ENCODE data around the gene SIPA1. TPM values are rescaled to one million over a fixed set of nuclear protein-coding genes. Genes with fewer than 3 reads are reported as not detected.

The SIPA1 gene
- total and polyA plus RNA-seq, 2 donors, result 51.9 to 153 TPM

DNA sequence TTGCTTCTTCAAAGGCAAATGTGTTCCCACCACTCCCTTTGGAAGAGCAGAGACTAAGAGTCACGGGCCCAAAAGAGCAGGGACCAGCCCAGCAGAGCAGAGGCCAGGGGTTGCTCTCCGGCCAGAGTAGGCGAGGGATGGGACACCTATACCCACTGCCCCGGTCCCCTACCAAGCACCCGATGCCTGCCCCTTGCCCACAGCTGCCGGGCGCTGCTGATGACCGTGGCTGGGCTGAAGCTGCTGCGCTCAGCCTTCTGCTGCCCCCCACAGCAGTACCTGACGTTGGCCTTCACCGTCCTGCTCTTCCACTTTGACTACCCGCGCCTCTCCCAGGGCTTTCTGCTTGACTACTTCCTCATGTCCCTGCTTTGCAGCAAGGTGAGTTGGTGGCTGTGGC lies 10.7 kb upstream of the SIPA1 start:
- Histone ChIP-seq H3K27ac (ENCODE audit: low read depth in 1 of 2, low read length in 1 of 2) (no peak overlapping the region), H3K9me3 (ENCODE audit: control insufficient read depth in 2 of 2, insufficient read depth in 1 of 2, low read length in 1 of 2) (no peaks in the 10 kb centered on the region), H3K36me3 (ENCODE audit: control insufficient read depth in 2 of 2, insufficient read depth in 2 of 2, low read length in 1 of 2) (peaks cover 94 to 98% of the 10 kb centered on the region in 2 donors), H3K4me3 (ENCODE audit: low read length in 2 of 2) (no peak overlapping the region), H3K4me1 (ENCODE audit: control insufficient read depth in 2 of 2, insufficient read depth in 2 of 2, low read length in 2 of 2) (no peaks in the 10 kb centered on the region), H3K27me3 (ENCODE audit: control insufficient read depth in 2 of 2, insufficient read depth in 1 of 2, low read length in 1 of 2) (no peaks in the 10 kb centered on the region)
- 99% methylated on average over 13 of the region's 13 CpGs for WGBS
- DNase-seq (ENCODE audit: low read depth in 6 of 9, low spot score in 9 of 9), result no peak

DNA sequence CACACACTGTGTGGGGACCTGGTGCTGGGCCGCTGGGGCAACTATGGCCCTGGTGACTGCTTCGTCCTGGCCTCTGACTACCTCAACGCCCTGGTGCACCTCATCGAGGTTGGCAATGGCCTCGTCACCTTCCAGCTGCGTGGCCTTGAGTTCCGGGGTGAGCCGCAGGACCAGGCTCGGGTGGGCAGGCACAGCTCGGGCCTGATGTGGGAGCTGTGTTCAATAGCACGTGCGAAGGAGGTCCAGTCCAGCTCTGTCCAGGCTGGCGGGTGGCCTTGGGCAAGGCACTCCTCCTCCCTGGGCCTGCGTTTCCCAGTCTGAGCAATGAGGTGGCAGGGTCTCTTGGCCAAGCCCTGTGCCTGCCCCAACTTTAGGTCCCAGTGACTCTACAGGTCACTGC lies 8.3 kb upstream of the SIPA1 start:
- 99% methylated on average over 14 of the region's 14 CpGs for whole genome bisulfite sequencing
- H3K4me3 ChIP-seq (ENCODE audit: low read length in 2 of 2), result no peak overlapping the region
- no peaks in the 10 kb centered on the region for H3K27me3 ChIP-seq (ENCODE audit: control insufficient read depth in 2 of 2, insufficient read depth in 1 of 2, low read length in 1 of 2)
- no peak overlapping the region for H3K27ac ChIP-seq (ENCODE audit: low read depth in 1 of 2, low read length in 1 of 2)
- DNase-seq (ENCODE audit: low read depth in 6 of 9, low spot score in 9 of 9), result no peak
- H3K9me3 ChIP-seq (ENCODE audit: control insufficient read depth in 2 of 2, insufficient read depth in 1 of 2, low read length in 1 of 2), result no peaks in the 10 kb centered on the region
- peaks cover 91 to 95% of the 10 kb centered on the region in 2 donors for H3K36me3 ChIP-seq (ENCODE audit: control insufficient read depth in 2 of 2, insufficient read depth in 2 of 2, low read length in 1 of 2)
- peaks cover 0 to 4% of the 10 kb centered on the region in 2 donors for H3K4me1 ChIP-seq (ENCODE audit: control insufficient read depth in 2 of 2, insufficient read depth in 2 of 2, low read length in 2 of 2)

DNA sequence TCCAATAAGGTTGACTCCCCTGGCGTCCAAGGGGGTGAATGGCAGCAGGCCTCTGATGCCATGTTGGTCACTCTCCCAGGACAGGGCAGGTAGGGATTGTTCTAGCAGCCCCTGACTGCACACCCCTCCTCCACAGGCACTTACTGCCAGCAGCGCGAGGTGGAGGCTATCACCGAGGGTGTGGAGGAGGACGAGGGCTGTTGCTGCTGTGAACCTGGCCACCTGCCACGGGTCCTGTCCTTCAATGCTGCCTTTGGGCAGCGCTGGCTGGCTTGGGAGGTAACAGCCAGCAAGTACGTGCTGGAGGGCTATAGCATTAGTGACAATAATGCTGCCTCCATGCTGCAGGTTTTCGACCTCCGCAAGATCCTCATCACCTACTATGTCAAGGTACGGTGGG lies 7.7 kb upstream of the SIPA1 start:
- H3K27me3 ChIP-seq (ENCODE audit: control insufficient read depth in 2 of 2, insufficient read depth in 1 of 2, low read length in 1 of 2), result no peaks in the 10 kb centered on the region
- 98% methylated on average over 11 of the region's 11 CpGs for WGBS
- H3K4me3 ChIP-seq (ENCODE audit: low read length in 2 of 2), result no peak overlapping the region
- no peak for DNase-seq (ENCODE audit: low read depth in 6 of 9, low spot score in 9 of 9)
- H3K4me1 ChIP-seq (ENCODE audit: control insufficient read depth in 2 of 2, insufficient read depth in 2 of 2, low read length in 2 of 2), result peaks cover 0 to 4% of the 10 kb centered on the region in 2 donors
- H3K27ac ChIP-seq (ENCODE audit: low read depth in 1 of 2, low read length in 1 of 2), result no peak overlapping the region
- H3K9me3 ChIP-seq (ENCODE audit: control insufficient read depth in 2 of 2, insufficient read depth in 1 of 2, low read length in 1 of 2), result no peaks in the 10 kb centered on the region
- H3K36me3 ChIP-seq (ENCODE audit: control insufficient read depth in 2 of 2, insufficient read depth in 2 of 2, low read length in 1 of 2), result peaks cover 91 to 95% of the 10 kb centered on the region in 2 donors

DNA sequence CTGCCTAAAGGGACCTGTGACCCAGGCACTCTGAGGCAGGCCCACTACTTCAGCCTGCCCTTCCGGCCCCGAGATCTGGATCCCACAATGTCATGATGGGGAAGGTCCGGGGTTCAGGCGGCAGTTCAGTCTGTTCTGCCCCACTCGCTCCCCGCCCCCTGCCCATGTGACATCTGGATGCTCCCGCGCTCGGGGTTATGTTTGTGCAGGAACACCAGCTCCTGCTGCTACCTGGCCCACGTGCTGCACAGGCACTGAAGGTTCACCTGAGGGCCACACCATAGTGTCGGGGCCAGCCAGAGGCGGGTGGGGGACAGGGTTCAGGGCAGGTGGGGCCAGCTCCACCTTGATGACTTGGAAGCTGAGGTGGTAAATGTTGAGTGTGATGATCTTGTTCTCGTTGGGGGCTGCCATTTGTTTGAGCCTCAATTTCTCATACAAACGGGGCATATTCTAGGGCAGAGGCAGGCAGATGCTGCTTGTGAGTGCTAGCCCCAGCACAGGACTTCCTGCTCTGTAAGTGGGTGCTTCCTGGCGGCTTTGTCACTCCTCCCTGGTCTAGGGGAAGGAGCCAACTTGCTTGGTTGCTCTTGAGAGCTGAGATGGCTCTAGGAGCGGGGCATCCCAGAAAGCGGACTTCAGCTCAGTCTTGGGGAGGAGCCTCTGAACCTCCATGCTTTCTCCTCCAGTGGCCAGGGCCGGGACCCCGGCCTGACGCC lies 4.4 kb upstream of the SIPA1 start:
- 89% methylated on average over 20 of the region's 20 CpGs for WGBS
- peaks cover 2 to 13% of the 10 kb centered on the region in 2 donors for H3K4me1 ChIP-seq (ENCODE audit: control insufficient read depth in 2 of 2, insufficient read depth in 2 of 2, low read length in 2 of 2)
- H3K4me3 ChIP-seq (ENCODE audit: low read length in 2 of 2), result no peak overlapping the region
- H3K27me3 ChIP-seq (ENCODE audit: control insufficient read depth in 2 of 2, insufficient read depth in 1 of 2, low read length in 1 of 2), result no peaks in the 10 kb centered on the region
- DNase-seq (ENCODE audit: low read depth in 6 of 9, low spot score in 9 of 9), result no peak
- H3K36me3 ChIP-seq (ENCODE audit: control insufficient read depth in 2 of 2, insufficient read depth in 2 of 2, low read length in 1 of 2), result peaks cover 81% of the 10 kb centered on the region in 2 donors
- no peaks in the 10 kb centered on the region for H3K9me3 ChIP-seq (ENCODE audit: control insufficient read depth in 2 of 2, insufficient read depth in 1 of 2, low read length in 1 of 2)
- no peak overlapping the region for H3K27ac ChIP-seq (ENCODE audit: low read depth in 1 of 2, low read length in 1 of 2)

DNA sequence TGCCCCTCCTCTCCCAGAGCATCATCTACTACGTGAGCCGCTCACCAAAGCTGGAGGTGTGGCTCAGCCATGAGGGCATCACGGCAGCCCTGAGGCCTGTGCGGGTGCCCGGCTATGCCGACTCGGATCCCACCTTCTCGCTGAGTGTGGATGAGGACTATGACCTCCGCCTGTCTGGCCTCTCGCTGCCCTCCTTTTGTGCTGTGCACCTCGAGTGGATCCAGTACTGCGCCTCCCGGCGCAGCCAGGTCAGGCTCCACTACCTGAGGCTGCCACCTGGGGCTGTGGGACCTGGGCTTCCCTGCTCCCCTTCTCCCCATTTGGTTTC lies 3.8 kb upstream of the SIPA1 start:
- peaks cover 75 to 76% of the 10 kb centered on the region in 2 donors for H3K36me3 ChIP-seq (ENCODE audit: control insufficient read depth in 2 of 2, insufficient read depth in 2 of 2, low read length in 1 of 2)
- DNase-seq (ENCODE audit: low read depth in 6 of 9, low spot score in 9 of 9), result no peak
- H3K27ac ChIP-seq (ENCODE audit: low read depth in 1 of 2, low read length in 1 of 2), result no peak overlapping the region
- H3K4me3 ChIP-seq (ENCODE audit: low read length in 2 of 2), result no peak overlapping the region
- 97% methylated on average over 14 of the region's 14 CpGs for WGBS
- peaks cover 5 to 18% of the 10 kb centered on the region in 2 donors for H3K4me1 ChIP-seq (ENCODE audit: control insufficient read depth in 2 of 2, insufficient read depth in 2 of 2, low read length in 2 of 2)
- no peaks in the 10 kb centered on the region for H3K9me3 ChIP-seq (ENCODE audit: control insufficient read depth in 2 of 2, insufficient read depth in 1 of 2, low read length in 1 of 2)
- H3K27me3 ChIP-seq (ENCODE audit: control insufficient read depth in 2 of 2, insufficient read depth in 1 of 2, low read length in 1 of 2), result no peaks in the 10 kb centered on the region

DNA sequence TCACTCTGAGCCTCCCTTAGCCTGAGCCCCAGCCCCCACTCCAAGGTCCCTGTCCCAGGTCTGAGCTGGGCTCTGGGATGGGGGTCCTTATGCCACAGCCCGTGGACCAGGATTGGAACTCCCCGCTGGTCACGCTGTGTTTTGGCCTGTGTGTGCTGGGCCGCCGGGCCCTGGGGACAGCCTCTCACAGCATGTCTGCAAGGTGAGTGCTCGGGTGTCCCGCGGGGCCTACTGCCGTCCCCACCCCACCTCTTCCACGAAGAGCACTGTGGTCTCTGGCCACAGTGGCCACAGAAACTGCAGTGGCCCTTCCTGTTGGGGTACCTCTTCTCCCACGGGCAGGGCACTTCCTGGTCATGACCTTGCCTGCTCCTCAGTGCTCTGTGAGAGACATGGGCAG lies 3.5 kb upstream of the SIPA1 start:
- 97% methylated on average over 11 of the region's 11 CpGs for WGBS
- Histone ChIP-seq H3K4me1 (ENCODE audit: control insufficient read depth in 2 of 2, insufficient read depth in 2 of 2, low read length in 2 of 2) (peaks cover 5 to 22% of the 10 kb centered on the region in 2 donors), H3K36me3 (ENCODE audit: control insufficient read depth in 2 of 2, insufficient read depth in 2 of 2, low read length in 1 of 2) (peaks cover 72% of the 10 kb centered on the region in 2 donors), H3K4me3 (ENCODE audit: low read length in 2 of 2) (no peak overlapping the region), H3K27me3 (ENCODE audit: control insufficient read depth in 2 of 2, insufficient read depth in 1 of 2, low read length in 1 of 2) (no peaks in the 10 kb centered on the region), H3K27ac (ENCODE audit: low read depth in 1 of 2, low read length in 1 of 2) (no peak overlapping the region), H3K9me3 (ENCODE audit: control insufficient read depth in 2 of 2, insufficient read depth in 1 of 2, low read length in 1 of 2) (no peaks in the 10 kb centered on the region)
- no peak for DNase-seq (ENCODE audit: low read depth in 6 of 9, low spot score in 9 of 9)

DNA sequence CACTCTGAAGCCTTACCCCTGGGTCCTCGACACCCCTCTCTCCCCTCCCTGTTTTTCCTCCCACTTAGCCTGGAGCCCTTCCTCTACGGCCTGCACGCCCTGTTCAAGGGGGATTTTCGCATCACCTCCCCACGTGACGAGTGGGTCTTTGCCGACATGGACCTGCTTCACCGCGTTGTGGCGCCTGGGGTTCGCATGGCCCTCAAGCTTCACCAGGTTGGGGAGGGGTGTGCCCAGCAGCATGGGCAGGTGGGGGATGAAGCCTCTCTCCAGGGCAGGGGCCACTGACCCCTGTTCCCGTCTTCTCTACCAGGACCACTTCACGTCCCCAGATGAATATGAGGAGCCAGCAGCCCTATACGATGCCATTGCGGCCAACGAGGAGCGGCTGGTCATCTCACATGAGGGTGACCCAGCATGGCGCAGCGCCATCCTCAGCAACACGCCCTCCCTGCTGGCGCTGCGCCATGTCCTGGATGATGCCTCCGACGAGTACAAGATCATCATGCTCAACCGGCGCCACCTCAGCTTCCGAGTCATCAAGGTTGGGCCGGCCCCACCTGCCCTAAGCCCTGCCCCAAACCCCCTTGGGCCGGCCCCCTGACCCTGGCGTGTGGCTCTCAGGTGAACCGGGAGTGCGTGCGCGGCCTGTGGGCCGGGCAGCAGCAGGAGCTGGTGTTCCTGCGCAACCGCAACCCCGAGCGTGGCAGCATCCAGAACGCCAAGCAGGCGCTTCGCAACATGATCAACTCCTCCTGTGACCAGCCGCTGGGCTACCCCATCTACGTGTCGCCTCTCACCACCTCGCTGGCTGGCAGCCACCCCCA lies 2.8 kb upstream of the SIPA1 start:
- Histone ChIP-seq H3K27ac (ENCODE audit: low read depth in 1 of 2, low read length in 1 of 2) (no peak overlapping the region), H3K9me3 (ENCODE audit: control insufficient read depth in 2 of 2, insufficient read depth in 1 of 2, low read length in 1 of 2) (no peaks in the 10 kb centered on the region), H3K36me3 (ENCODE audit: control insufficient read depth in 2 of 2, insufficient read depth in 2 of 2, low read length in 1 of 2) (peaks cover 65 to 66% of the 10 kb centered on the region in 2 donors), H3K4me1 (ENCODE audit: control insufficient read depth in 2 of 2, insufficient read depth in 2 of 2, low read length in 2 of 2) (peaks cover 10 to 29% of the 10 kb centered on the region in 2 donors), H3K4me3 (ENCODE audit: low read length in 2 of 2) (no peak overlapping the region), H3K27me3 (ENCODE audit: control insufficient read depth in 2 of 2, insufficient read depth in 1 of 2, low read length in 1 of 2) (no peaks in the 10 kb centered on the region)
- 98% methylated on average over 46 of the region's 46 CpGs for WGBS
- DNase-seq (ENCODE audit: low read depth in 6 of 9, low spot score in 9 of 9), result no peak

DNA sequence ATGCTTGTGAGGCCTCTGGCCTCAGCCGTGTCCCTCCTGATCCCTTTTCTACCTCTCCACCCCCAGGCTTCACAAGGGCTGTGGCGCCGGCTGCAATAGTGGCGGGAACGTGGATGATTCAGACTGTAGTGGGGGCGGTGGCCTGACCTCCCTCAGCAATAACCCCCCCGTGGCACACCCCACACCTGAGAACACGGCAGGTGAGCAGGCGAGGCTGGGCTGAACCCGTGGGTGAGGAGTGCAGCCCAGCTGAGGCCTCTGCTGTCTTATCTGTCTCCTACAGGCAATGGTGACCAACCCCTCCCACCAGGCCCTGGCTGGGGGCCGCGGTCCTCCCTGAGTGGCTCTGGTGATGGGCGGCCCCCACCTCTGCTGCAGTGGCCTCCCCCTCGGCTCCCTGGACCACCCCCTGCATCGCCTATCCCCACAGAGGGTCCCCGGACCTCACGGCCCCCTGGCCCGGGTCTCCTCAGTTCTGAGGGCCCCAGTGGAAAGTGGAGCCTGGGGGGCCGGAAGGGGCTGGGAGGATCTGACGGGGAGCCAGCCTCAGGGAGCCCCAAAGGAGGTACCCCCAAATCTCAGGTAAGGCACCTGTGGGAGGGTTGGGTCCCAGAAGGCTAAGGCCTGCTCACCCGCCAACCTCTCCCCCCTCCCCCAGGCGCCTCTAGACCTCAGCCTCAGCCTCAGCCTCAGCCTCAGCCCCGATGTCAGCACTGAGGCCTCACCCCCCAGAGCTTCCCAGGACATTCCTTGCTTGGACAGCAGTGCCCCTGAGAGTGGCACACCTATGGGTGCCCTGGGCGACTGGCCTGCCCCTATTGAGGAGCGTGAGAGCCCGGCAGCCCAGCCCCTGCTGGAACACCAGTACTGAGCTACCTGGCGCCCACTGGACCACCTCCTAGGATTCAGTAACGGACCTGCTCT lies 1.5 kb upstream of the SIPA1 start:
- no peak for DNase-seq (ENCODE audit: low read depth in 6 of 9, low spot score in 9 of 9)
- H3K27ac ChIP-seq (ENCODE audit: low read depth in 1 of 2, low read length in 1 of 2), result no peak overlapping the region
- 98% methylated on average over 28 of the region's 28 CpGs for WGBS
- no peak overlapping the region for H3K4me3 ChIP-seq (ENCODE audit: low read length in 2 of 2)
- H3K4me1 ChIP-seq (ENCODE audit: control insufficient read depth in 2 of 2, insufficient read depth in 2 of 2, low read length in 2 of 2), result peaks cover 22 to 41% of the 10 kb centered on the region in 2 donors
- H3K36me3 ChIP-seq (ENCODE audit: control insufficient read depth in 2 of 2, insufficient read depth in 2 of 2, low read length in 1 of 2), result peaks cover 56 to 57% of the 10 kb centered on the region in 2 donors
- peaks cover 0 to 4% of the 10 kb centered on the region in 2 donors for H3K9me3 ChIP-seq (ENCODE audit: control insufficient read depth in 2 of 2, insufficient read depth in 1 of 2, low read length in 1 of 2)
- no peaks in the 10 kb centered on the region for H3K27me3 ChIP-seq (ENCODE audit: control insufficient read depth in 2 of 2, insufficient read depth in 1 of 2, low read length in 1 of 2)
